ENCODE results near the gene DRAXIN.

DNA sequence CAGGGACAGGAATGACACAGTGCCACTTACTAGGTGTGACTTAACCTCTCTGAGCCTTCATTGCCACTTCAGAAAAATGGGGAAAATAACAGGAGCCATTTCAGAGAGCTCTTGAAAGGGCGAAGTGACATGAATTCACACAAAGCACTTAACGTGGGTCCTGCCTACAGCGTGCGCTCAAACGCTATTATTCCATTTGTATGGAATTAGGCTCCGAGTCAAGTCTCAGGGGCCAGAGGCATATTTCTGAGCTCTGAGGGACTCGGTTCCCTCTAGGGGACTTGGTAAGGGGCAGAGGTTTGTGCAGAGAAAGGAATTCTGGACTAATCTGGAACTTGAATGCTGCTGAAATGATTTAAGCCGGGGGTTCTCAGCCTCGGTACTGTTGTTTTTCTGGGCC, 14.1 kb downstream of the DRAXIN start:
- TF ChIP-seq, protein P1, sequence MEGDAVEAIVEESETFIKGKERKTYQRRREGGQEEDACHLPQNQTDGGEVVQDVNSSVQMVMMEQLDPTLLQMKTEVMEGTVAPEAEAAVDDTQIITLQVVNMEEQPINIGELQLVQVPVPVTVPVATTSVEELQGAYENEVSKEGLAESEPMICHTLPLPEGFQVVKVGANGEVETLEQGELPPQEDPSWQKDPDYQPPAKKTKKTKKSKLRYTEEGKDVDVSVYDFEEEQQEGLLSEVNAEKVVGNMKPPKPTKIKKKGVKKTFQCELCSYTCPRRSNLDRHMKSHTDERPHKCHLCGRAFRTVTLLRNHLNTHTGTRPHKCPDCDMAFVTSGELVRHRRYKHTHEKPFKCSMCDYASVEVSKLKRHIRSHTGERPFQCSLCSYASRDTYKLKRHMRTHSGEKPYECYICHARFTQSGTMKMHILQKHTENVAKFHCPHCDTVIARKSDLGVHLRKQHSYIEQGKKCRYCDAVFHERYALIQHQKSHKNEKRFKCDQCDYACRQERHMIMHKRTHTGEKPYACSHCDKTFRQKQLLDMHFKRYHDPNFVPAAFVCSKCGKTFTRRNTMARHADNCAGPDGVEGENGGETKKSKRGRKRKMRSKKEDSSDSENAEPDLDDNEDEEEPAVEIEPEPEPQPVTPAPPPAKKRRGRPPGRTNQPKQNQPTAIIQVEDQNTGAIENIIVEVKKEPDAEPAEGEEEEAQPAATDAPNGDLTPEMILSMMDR (IDR thresholded peaks at IDR 0.05; ENCODE audit: insufficient read depth, low read length) = no peak
- TF ChIP-seq, protein P2, sequence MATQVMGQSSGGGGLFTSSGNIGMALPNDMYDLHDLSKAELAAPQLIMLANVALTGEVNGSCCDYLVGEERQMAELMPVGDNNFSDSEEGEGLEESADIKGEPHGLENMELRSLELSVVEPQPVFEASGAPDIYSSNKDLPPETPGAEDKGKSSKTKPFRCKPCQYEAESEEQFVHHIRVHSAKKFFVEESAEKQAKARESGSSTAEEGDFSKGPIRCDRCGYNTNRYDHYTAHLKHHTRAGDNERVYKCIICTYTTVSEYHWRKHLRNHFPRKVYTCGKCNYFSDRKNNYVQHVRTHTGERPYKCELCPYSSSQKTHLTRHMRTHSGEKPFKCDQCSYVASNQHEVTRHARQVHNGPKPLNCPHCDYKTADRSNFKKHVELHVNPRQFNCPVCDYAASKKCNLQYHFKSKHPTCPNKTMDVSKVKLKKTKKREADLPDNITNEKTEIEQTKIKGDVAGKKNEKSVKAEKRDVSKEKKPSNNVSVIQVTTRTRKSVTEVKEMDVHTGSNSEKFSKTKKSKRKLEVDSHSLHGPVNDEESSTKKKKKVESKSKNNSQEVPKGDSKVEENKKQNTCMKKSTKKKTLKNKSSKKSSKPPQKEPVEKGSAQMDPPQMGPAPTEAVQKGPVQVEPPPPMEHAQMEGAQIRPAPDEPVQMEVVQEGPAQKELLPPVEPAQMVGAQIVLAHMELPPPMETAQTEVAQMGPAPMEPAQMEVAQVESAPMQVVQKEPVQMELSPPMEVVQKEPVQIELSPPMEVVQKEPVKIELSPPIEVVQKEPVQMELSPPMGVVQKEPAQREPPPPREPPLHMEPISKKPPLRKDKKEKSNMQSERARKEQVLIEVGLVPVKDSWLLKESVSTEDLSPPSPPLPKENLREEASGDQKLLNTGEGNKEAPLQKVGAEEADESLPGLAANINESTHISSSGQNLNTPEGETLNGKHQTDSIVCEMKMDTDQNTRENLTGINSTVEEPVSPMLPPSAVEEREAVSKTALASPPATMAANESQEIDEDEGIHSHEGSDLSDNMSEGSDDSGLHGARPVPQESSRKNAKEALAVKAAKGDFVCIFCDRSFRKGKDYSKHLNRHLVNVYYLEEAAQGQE (IDR thresholded peaks at IDR 0.05; ENCODE audit: insufficient replicate concordance, low read depth) = no peak
- TF ChIP-seq POLR2AphosphoS5 (IDR thresholded peaks at IDR 0.05; ENCODE audit: low read depth) (no peak), GABPA (IDR thresholded peaks at IDR 0.05; ENCODE audit: low read depth) (no peak), SPI1 (IDR thresholded peaks at IDR 0.05; ENCODE audit: borderline replicate concordance, low read depth) (no peak)
